ENCODE measurements around the gene FARP1. TPM values are rescaled to one million over a fixed set of nuclear protein-coding genes. Genes with fewer than 3 reads are reported as not detected.

Gene FARP1
- polyA plus RNA-seq, 1 of the 3 experiments (the other 2 are of a cell fraction): 12.0 TPM

DNA sequence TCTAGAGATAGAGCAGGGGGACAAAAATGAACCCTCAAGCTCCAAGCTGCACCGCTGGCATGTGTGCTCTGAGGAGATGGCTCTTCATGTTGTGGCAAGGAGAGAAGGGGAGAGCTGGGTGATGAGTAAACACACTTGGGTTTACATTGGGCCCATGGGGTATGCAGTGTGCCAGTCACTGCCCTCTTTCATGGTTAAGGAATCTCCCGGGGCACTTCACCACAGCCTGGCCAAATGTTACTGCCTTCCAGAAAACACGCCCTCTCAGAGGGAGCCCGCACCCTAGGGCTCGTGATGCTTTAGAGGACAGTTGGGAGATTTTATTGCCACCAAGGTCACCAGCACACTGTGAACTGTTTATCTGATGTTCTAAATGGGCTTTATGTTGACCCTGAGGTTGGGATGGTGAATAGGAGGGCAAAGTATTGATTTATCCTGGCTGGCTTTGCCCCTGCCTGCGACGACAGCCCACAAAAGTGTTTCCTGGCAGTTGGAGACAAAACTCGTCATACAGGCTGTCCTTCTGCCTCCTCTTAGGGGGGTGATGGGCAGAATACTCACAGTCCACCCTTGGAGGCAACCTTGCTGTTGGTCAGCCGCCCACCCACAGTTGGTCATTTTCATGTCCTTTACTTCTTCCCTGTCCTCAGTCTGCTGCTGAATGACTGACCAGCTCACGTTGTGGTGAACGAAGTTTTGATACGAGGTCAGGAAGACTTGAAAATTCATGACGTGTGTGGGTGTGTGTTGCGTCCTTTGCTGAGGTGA lies 277.1 kb downstream of the FARP1 start:
- Histone ChIP-seq H3K27me3 (ENCODE audit: insufficient read depth) (no peaks in the 10 kb centered on the region), H3K4me2 (no peak overlapping the region), H3K9me2 (no peaks in the 10 kb centered on the region), H4K20me1 (ENCODE audit: insufficient read depth) (no peaks in the 10 kb centered on the region), H3K36me3 (replicated peaks in 1 of 2; ENCODE audit: control insufficient read depth in 1 of 2, insufficient read depth in 2 of 2, low read length in 1 of 2) (peaks cover 12 to 23% of the 10 kb centered on the region in 2 experiments), H3F3A (replicated peaks; ENCODE audit: insufficient read depth) (no peaks in the 10 kb centered on the region), H3K9ac (no peak overlapping the region), H3K4me1 (ENCODE audit: control insufficient read depth in 1 of 2, insufficient read depth in 2 of 2, low read depth in 1 of 2, low read length in 1 of 2) (no peaks in the 10 kb centered on the region), H3K79me2 (ENCODE audit: insufficient read depth) (no peaks in the 10 kb centered on the region), H2AFZ (ENCODE audit: low read depth) (no peak overlapping the region), H3K4me3 (ENCODE audit: low read depth in 2 of 2, low read length in 1 of 2) (no peak overlapping the region), H3K9me3 (no peaks in the 10 kb centered on the region), H3K27ac (ENCODE audit: low read depth in 2 of 2, low read length in 1 of 2) (no peak overlapping the region)
- 96% methylated on average over 14 of the region's 14 CpGs for WGBS (ENCODE audit: low lambda C conversion rate)
- DNase-seq: no peak
- POLR2A ChIA-PET: no interaction called here
- TF ChIP-seq, protein P1, sequence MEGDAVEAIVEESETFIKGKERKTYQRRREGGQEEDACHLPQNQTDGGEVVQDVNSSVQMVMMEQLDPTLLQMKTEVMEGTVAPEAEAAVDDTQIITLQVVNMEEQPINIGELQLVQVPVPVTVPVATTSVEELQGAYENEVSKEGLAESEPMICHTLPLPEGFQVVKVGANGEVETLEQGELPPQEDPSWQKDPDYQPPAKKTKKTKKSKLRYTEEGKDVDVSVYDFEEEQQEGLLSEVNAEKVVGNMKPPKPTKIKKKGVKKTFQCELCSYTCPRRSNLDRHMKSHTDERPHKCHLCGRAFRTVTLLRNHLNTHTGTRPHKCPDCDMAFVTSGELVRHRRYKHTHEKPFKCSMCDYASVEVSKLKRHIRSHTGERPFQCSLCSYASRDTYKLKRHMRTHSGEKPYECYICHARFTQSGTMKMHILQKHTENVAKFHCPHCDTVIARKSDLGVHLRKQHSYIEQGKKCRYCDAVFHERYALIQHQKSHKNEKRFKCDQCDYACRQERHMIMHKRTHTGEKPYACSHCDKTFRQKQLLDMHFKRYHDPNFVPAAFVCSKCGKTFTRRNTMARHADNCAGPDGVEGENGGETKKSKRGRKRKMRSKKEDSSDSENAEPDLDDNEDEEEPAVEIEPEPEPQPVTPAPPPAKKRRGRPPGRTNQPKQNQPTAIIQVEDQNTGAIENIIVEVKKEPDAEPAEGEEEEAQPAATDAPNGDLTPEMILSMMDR (IDR thresholded peaks at IDR 0.05): no peak
- TF ChIP-seq GABPA (IDR thresholded peaks at IDR 0.05; ENCODE audit: low read depth): no peak
- TF ChIP-seq GATA2 (CRISPR knock-in tag; IDR thresholded peaks at IDR 0.05): no peak
- TF ChIP-seq CHD2 (IDR thresholded peaks at IDR 0.05; ENCODE audit: low read length, partially characterized antibody): no peak
- no peak for TF ChIP-seq USF1 (IDR thresholded peaks at IDR 0.05; ENCODE audit: borderline replicate concordance, low read depth)
- TF ChIP-seq TAF1 (IDR thresholded peaks at IDR 0.05; ENCODE audit: borderline replicate concordance, low read depth, low read length): no peak
- TF ChIP-seq, protein P2, sequence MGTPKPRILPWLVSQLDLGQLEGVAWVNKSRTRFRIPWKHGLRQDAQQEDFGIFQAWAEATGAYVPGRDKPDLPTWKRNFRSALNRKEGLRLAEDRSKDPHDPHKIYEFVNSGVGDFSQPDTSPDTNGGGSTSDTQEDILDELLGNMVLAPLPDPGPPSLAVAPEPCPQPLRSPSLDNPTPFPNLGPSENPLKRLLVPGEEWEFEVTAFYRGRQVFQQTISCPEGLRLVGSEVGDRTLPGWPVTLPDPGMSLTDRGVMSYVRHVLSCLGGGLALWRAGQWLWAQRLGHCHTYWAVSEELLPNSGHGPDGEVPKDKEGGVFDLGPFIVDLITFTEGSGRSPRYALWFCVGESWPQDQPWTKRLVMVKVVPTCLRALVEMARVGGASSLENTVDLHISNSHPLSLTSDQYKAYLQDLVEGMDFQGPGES (IDR thresholded peaks at IDR 0.05; ENCODE audit: low read depth, low read length): no peak
- no peak for TF ChIP-seq NFIC (IDR thresholded peaks at IDR 0.05; ENCODE audit: borderline replicate concordance)
- CTCF ChIA-PET: interaction anchor here (1.2 kb wide), 1 partner anchor 564 kb away, joined by 4 read pairs; no protein-coding TSS in a partner anchor

DNA sequence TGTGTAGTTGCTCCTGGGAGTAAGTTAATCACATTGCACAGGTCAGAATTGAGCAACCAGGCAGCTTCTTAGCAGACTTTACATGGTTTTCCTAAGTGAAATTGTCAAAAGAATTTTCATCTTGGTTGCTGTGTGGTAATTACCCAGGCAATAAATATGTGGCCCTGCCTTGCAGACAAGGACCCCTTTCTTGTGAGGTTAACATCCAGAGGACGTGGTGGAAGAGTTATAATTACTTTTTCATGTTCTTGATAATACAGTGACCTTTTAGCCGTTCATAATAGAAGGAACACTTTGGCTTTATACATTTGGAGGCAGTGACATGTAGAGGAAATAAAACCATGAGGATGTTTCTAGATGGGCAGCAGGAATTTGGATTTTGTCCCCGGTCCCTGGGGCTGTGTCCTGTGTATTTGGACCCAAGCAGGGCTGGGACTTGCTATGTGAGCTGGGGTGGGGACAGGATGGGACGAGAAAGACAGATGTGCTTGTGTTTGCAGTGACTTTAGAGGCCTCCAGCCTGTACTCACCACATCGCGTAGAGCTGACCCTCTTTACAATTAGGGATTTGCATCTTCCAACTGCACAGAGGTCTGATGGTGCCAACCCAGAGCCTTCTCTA lies 277.8 kb downstream of the FARP1 start:
- Histone ChIP-seq H3K27me3 (ENCODE audit: insufficient read depth) (no peaks in the 10 kb centered on the region), H3K9ac (no peak overlapping the region), H3K9me3 (no peaks in the 10 kb centered on the region), H3K4me3 (ENCODE audit: low read depth in 2 of 2, low read length in 1 of 2) (no peak overlapping the region), H3K36me3 (replicated peaks in 1 of 2; ENCODE audit: control insufficient read depth in 1 of 2, insufficient read depth in 2 of 2, low read length in 1 of 2) (peaks cover 5 to 17% of the 10 kb centered on the region in 2 experiments), H3F3A (replicated peaks; ENCODE audit: insufficient read depth) (no peaks in the 10 kb centered on the region), H3K4me2 (no peak overlapping the region), H3K9me2 (no peaks in the 10 kb centered on the region), H3K4me1 (ENCODE audit: control insufficient read depth in 1 of 2, insufficient read depth in 2 of 2, low read depth in 1 of 2, low read length in 1 of 2) (no peaks in the 10 kb centered on the region), H3K79me2 (ENCODE audit: insufficient read depth) (no peaks in the 10 kb centered on the region), H2AFZ (ENCODE audit: low read depth) (no peak overlapping the region), H4K20me1 (ENCODE audit: insufficient read depth) (no peaks in the 10 kb centered on the region), H3K27ac (ENCODE audit: low read depth in 2 of 2, low read length in 1 of 2) (no peak overlapping the region)
- WGBS (ENCODE audit: low lambda C conversion rate): 97% methylated on average over 6 of the region's 6 CpGs
- DNase-seq: no peak
- CTCF ChIA-PET: interaction anchor here (1.0 to 2.0 kb wide), 3 partner anchors 11 to 564 kb away, joined by 3 to 8 read pairs (median 4); no protein-coding TSS in a partner anchor
- POLR2A ChIA-PET: no interaction called here
- TF ChIP-seq GATA2 (CRISPR knock-in tag; IDR thresholded peaks at IDR 0.05) (no peak), USF2 (IDR thresholded peaks at IDR 0.05; ENCODE audit: borderline replicate concordance, low read depth, low read length) (no peak), SMC3 (IDR thresholded peaks at IDR 0.05; ENCODE audit: low read depth, low read length) (no peak), TCF12 (IDR thresholded peaks at IDR 0.05) (no peak), RXRA (IDR thresholded peaks at IDR 0.05; ENCODE audit: borderline replicate concordance, low read depth) (no peak), RAD21 (IDR thresholded peaks at IDR 0.05; ENCODE audit: low read length) (no peak), RCOR1 (IDR thresholded peaks at IDR 0.05; ENCODE audit: low read length) (no peak)
- TF ChIP-seq, protein P2 (IDR thresholded peaks at IDR 0.05; ENCODE audit: low read depth, low read length): no peak
- TF ChIP-seq, protein P3, sequence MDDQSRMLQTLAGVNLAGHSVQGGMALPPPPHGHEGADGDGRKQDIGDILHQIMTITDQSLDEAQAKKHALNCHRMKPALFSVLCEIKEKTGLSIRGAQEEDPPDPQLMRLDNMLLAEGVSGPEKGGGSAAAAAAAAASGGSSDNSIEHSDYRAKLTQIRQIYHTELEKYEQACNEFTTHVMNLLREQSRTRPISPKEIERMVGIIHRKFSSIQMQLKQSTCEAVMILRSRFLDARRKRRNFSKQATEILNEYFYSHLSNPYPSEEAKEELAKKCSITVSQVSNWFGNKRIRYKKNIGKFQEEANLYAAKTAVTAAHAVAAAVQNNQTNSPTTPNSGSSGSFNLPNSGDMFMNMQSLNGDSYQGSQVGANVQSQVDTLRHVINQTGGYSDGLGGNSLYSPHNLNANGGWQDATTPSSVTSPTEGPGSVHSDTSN (IDR thresholded peaks at IDR 0.05): no peak
- TF ChIP-seq, protein P1 (IDR thresholded peaks at IDR 0.05): no peak
